T-helper 1 cell (primary cell): ENCODE results near the gene CD2AP.
"Not testable (repeated sequence)": the region's sequence is repeated elsewhere in the genome, so short reads cannot be mapped to it uniquely, and the experiment has no call there.

Experiments
- DNase-seq, 5 donors: peaks; one replicate each; pipeline ENCODE4 v3.0.0-alpha.2; 2012 to 2020

The CD2AP gene

GRCh38 chr6:47457370-47457769 lies 20.2 kb upstream of the CD2AP start:
- DNase-seq: no peak

- no peak for DNase-seq
Observed at GRCh38 chr6:47464052-47464451, 13.5 kb upstream of the CD2AP start.

DNA sequence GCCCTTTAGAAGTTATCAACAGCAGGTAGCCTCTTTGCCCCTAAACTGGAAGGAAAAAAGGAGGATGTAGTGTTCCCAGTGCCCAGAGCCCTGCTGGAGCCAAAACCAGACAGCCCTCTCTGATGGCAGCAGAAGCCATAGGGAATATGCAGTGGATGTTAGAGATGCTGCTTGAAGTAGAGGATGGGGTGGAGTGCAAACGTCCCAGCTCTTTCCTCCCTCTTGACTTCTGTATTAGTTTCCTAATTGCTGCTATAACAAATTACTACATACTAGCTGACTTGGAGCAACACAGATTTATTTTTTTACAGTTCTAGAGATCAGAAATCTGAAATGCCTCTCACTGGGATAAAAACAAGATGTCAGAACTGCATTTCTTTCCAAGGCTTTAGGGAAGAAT lies 12.5 kb upstream of the CD2AP start:
- DNase-seq: no peak

GRCh38 chr6:47471911-47472310 lies 5.7 kb upstream of the CD2AP start:
- no peak for DNase-seq

DNA sequence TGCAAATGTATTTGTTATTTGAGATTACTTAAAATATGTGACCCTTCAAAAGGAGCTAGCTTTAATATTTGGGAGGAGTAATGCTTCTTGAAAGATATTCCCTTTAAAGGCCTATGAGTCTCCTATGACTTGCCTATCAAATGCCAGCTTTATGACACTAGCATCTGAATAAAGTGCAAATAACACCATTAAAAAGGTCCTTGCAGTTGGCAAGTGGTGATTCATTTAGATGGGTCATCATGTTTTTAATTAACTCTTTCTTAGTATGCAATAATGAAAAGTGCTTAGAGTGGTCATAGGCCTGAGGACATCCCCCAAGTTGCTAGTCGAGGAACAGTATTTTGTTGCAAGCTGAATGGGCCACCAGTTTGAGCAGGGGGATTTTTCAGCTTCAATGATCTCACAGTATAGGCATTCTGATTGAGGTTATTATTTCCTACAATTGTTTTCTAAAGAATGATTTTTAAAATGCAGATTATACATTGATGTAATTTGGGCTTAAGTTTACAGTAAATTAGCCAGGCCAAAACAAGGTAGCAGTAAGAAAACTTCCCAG lies 3.7 kb upstream of the CD2AP start:
- no peak for DNase-seq

DNA sequence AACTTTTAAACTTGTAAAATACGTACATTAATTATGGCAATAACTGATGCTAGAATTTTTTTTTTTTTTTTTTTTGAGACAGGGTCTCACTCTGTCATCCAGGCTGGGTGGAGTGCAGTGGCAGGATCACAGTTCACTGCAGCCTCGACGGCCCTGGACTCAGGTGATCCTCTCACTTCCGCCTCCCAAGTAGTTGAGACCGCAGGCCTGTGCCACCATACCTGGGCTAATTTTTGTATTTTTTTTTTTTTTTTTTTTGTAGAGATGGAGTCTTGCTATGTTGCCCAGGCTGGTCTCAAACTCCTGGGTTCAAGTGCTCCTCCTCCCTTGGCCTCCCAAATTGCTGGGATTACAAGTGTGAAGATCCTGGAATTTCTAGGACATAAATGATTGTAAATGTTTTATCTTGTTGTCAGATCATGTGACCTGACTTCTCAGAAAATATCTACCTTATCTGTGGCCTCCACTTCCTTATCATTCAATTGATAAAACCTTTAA lies 2.2 kb upstream of the CD2AP start:
- DNase-seq: no peak

DNA sequence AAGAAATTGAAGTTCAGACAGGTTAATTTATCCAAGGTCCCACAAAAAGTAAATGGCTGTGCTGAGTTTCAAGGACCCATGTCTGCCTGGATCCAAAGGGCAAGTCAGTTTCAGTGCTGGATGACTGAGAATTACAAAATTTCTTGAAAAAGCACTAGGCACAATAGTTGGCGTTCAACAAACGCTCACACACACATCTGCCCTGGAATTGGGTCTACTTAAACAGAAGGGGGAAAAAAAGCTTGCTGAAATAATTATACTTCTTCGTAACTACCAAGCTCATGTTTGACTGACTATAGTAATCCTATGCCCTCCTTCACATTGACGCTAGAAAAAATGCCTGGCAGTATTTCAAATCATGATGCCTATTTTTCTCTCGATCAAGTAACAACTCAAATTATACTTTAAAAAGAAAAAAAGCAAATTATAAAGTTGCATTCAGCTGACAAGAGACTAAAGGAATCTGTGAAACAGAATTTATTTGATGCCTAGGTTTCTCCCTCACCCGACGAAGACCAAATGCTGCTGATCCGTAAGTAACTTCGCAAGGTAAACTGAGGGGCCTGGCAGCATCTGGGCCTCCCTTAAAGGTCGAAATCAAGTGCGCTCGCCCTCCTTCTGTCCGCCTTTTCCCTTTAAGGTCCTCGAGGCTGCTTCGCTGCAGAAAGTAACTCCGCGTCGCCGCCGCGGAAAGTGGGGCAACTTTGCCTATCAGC lies 650 bp upstream of the CD2AP start:
- no peak for DNase-seq

DNA sequence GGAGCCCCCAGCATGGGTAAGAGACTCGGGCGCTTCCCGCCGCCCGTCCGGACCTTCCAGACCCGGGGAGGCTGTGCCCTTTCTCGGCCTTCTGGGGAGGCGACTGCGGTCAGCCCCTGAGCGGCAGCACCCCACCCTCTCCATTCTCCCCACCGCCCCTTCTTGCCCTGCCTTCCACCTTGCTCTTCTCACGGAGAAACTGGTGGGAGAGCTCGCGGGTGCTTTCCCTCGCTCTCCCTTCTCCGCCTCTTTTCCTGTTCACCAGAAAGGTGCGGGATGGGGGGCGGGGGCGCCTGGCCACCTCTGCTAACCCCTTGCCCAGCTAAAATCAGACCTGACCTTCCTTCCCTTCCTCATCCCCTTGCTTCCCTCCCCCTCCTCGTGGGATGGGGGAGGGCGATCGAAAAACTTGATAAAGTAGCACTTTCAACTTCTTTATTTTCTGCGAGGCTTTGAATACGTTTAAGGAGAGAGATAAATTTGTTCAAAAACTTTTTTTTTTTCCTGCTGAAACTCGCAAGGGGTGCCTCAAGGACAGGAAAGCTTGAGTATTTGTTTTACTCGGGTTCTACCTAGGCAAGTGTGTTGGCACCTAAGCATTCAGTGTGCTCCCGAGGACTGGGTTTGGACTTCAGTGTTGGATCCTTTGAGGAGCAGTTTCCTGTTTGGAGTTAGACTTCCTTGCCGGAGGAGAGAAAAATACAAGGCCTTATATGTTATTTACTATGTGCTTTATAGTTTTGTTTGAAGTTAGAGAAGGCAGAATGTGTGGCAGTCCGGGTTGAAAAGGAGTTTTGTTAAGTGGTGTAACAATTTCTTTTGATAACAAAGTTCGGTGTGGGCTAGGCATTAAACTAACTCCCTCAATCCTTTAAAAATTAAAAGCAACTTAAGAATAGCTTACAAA lies 897 bp downstream of the CD2AP start:
- DNase-seq: peak in 1 of 5 donors; percentile 5

DNA sequence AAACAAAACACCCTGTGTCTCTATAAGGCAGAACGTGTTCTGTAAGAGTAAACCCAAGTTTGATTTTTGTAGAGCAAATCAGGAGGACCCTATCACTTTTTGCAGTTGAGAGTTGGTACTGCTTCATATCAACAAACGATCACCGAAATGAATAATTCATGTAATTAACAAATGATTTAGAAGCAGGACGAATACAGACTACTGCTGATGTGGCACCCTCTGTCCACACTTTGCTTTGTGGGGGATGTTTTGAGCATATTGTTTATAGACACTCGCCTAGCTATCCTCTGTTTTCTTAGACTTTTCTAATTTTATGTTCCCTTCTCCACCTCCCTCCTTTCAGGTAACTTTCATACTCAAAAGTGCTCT lies 1.5 kb downstream of the CD2AP start:
- DNase-seq: no peak

- DNase-seq: no peak
Observed at GRCh38 chr6:47479874-47480273, 2.3 kb downstream of the CD2AP start.

GRCh38 chr6:47481213-47481612 lies 3.6 kb downstream of the CD2AP start:
- DNase-seq: not testable (repeated sequence)

GRCh38 chr6:47481806-47482205 lies 4.2 kb downstream of the CD2AP start:
- no peak for DNase-seq

GRCh38 chr6:47483516-47483852 lies 5.9 kb downstream of the CD2AP start:
- DNase-seq: no peak

- no peak for DNase-seq
Observed at GRCh38 chr6:47483853-47484546, 6.4 kb downstream of the CD2AP start.

GRCh38 chr6:47484616-47485015 lies 7.0 kb downstream of the CD2AP start:
- no peak for DNase-seq

GRCh38 chr6:47485083-47485482 lies 7.5 kb downstream of the CD2AP start:
- no peak for DNase-seq

DNA sequence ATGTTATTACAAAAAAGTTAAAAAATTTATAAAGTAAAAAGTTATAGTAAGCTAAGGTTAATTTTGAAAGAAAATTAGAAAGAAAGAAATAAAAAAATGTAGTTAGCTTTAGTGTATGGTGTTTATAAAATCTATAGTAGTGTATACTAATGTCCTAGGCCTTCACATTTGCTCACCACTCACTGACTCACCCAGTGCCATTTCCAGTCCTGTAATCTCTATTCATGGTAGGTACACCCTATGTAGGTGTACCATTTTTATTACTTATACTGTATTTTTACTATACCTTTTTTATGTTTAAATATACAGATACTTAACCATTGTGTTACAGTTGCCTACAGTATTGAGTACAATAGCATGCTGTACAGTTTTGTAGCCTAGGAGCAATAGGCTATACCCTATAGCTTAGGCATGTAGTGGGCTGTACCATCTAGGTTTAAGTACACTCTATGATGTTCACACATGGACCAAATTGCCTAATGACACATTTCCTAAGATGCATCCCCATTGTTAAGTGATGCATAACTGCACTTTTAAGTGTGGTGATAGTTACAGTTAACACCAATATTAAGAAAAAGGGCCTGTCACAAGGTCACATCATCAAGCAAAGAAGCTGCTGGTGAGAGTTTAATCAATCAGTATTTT lies 8.0 kb downstream of the CD2AP start:
- no peak for DNase-seq

- no peak for DNase-seq
Observed at GRCh38 chr6:47489995-47490394, 12.4 kb downstream of the CD2AP start.

- no peak for DNase-seq
Observed at GRCh38 chr6:47490676-47491075, 13.1 kb downstream of the CD2AP start.

- no peak for DNase-seq
Observed at GRCh38 chr6:47492355-47492754, 14.8 kb downstream of the CD2AP start.

- DNase-seq: no peak
Observed at GRCh38 chr6:47495207-47495606, 17.6 kb downstream of the CD2AP start.

GRCh38 chr6:47495954-47496545 lies 18.5 kb downstream of the CD2AP start:
- no peak for DNase-seq
